ENCODE results near the gene SATB2.

SATB2 gene

GRCh38 chr2:199309411-199309810, 148.3 kb downstream of the SATB2 start:
- no peak for ATAC-seq
- TF ChIP-seq CSDC2 (CRISPR knock-in tag; IDR thresholded peaks at IDR 0.05) (no peak), ZFP30 (CRISPR knock-in tag; IDR thresholded peaks at IDR 0.05) (no peak), PATZ1 (CRISPR knock-in tag; IDR thresholded peaks at IDR 0.05; ENCODE audit: borderline replicate concordance) (no peak), BACH2 (CRISPR knock-in tag; IDR thresholded peaks at IDR 0.05; ENCODE audit: borderline replicate concordance) (no peak), TOX (CRISPR knock-in tag; IDR thresholded peaks at IDR 0.05; ENCODE audit: borderline replicate concordance) (no peak), SNAI2 (CRISPR knock-in tag; IDR thresholded peaks at IDR 0.05) (no peak), ZNF8 (CRISPR knock-in tag; IDR thresholded peaks at IDR 0.05) (no peak), ZNF565 (CRISPR knock-in tag; conservative IDR thresholded peaks at IDR 0.05; ENCODE audit: low read depth) (no peak), ESRRG (CRISPR knock-in tag; IDR thresholded peaks at IDR 0.05) (no peak), GLIS3 (CRISPR knock-in tag; IDR thresholded peaks at IDR 0.05) (no peak), ISL1 (CRISPR knock-in tag; IDR thresholded peaks at IDR 0.05) (no peak), ZC3H10 (CRISPR knock-in tag; IDR thresholded peaks at IDR 0.05) (no peak), RARB (CRISPR knock-in tag; IDR thresholded peaks at IDR 0.05) (no peak), ZFP3 (CRISPR knock-in tag; IDR thresholded peaks at IDR 0.05) (no peak), POU6F1 (CRISPR knock-in tag; IDR thresholded peaks at IDR 0.05; ENCODE audit: borderline replicate concordance, low read depth) (no peak)
- TF ChIP-seq, protein P1, sequence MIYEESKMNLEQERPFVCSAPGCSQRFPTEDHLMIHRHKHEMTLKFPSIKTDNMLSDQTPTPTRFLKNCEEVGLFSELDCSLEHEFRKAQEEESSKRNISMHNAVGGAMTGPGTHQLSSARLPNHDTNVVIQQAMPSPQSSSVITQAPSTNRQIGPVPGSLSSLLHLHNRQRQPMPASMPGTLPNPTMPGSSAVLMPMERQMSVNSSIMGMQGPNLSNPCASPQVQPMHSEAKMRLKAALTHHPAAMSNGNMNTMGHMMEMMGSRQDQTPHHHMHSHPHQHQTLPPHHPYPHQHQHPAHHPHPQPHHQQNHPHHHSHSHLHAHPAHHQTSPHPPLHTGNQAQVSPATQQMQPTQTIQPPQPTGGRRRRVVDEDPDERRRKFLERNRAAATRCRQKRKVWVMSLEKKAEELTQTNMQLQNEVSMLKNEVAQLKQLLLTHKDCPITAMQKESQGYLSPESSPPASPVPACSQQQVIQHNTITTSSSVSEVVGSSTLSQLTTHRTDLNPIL (CRISPR knock-in tag; IDR thresholded peaks at IDR 0.05; ENCODE audit: low read depth) = no peak
- TF ChIP-seq, protein P2, sequence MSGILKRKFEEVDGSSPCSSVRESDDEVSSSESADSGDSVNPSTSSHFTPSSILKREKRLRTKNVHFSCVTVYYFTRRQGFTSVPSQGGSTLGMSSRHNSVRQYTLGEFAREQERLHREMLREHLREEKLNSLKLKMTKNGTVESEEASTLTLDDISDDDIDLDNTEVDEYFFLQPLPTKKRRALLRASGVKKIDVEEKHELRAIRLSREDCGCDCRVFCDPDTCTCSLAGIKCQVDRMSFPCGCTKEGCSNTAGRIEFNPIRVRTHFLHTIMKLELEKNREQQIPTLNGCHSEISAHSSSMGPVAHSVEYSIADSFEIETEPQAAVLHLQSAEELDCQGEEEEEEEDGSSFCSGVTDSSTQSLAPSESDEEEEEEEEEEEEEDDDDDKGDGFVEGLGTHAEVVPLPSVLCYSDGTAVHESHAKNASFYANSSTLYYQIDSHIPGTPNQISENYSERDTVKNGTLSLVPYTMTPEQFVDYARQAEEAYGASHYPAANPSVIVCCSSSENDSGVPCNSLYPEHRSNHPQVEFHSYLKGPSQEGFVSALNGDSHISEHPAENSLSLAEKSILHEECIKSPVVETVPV (CRISPR knock-in tag; IDR thresholded peaks at IDR 0.05) = no peak

GRCh38 chr2:199308567-199308966, 149.2 kb downstream of the SATB2 start:
- ATAC-seq = no peak
- TF ChIP-seq ZFP3 (CRISPR knock-in tag; IDR thresholded peaks at IDR 0.05) = no peak

DNA sequence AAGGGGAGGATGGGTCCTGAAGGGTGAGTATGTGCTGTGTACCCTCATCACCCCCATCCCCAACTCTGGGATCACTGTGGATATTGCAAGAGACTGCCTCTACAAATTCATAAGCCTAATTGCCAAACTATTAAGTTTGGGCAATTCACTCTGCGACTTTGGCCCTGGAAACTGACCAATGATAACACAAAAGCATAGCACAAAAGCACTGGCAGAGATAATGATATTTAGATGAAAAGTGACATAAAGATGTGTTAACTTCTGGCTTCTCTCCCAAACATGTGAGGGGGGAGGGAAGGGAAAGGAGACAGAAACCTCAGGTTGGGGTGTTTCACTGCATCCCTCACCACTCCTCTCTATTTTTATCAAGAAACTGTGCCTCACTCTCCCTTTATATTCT, 150.3 kb downstream of the SATB2 start:
- TF ChIP-seq ZC3H10 (CRISPR knock-in tag; IDR thresholded peaks at IDR 0.05) (no peak), TCF4 (CRISPR knock-in tag; IDR thresholded peaks at IDR 0.05; ENCODE audit: borderline replicate concordance) (no peak), ZNF8 (CRISPR knock-in tag; IDR thresholded peaks at IDR 0.05) (no peak), BACH2 (CRISPR knock-in tag; IDR thresholded peaks at IDR 0.05; ENCODE audit: borderline replicate concordance) (no peak), TOX (CRISPR knock-in tag; IDR thresholded peaks at IDR 0.05; ENCODE audit: borderline replicate concordance) (no peak), POU6F1 (CRISPR knock-in tag; IDR thresholded peaks at IDR 0.05; ENCODE audit: borderline replicate concordance, low read depth) (no peak), ISL1 (CRISPR knock-in tag; IDR thresholded peaks at IDR 0.05) (no peak), GLIS3 (CRISPR knock-in tag; IDR thresholded peaks at IDR 0.05) (no peak), PATZ1 (CRISPR knock-in tag; IDR thresholded peaks at IDR 0.05; ENCODE audit: borderline replicate concordance) (no peak), ZFP30 (CRISPR knock-in tag; IDR thresholded peaks at IDR 0.05) (no peak), RARB (CRISPR knock-in tag; IDR thresholded peaks at IDR 0.05) (no peak), ARNTL (CRISPR knock-in tag; IDR thresholded peaks at IDR 0.05; ENCODE audit: borderline replicate concordance, low read depth) (no peak), ZNF565 (CRISPR knock-in tag; conservative IDR thresholded peaks at IDR 0.05; ENCODE audit: low read depth) (no peak), ESRRG (CRISPR knock-in tag; IDR thresholded peaks at IDR 0.05) (no peak), SNAI2 (CRISPR knock-in tag; IDR thresholded peaks at IDR 0.05) (no peak), ZFP3 (CRISPR knock-in tag; IDR thresholded peaks at IDR 0.05) (no peak)
- TF ChIP-seq, protein P1 (CRISPR knock-in tag; IDR thresholded peaks at IDR 0.05; ENCODE audit: low read depth) = no peak
- TF ChIP-seq, protein P2 (CRISPR knock-in tag; IDR thresholded peaks at IDR 0.05) = no peak
- no peak for ATAC-seq

Data from SK-N-SH treated with all-trans-retinoic acid at 6 μM for 48 hours (cell line).